GM21381 (cell line): ENCODE measurements around the gene LPCAT2.

Experiments used
- ATAC-seq: cut with Tn5 transposase; IDR thresholded peaks from one replicate; pipeline ENCODE4 v1.9.1; 2021; ENCODE audit warnings: mild to moderate bottlenecking, moderate library complexity; ENCODE audit not compliant: unreplicated experiment

LPCAT2 gene

DNA sequence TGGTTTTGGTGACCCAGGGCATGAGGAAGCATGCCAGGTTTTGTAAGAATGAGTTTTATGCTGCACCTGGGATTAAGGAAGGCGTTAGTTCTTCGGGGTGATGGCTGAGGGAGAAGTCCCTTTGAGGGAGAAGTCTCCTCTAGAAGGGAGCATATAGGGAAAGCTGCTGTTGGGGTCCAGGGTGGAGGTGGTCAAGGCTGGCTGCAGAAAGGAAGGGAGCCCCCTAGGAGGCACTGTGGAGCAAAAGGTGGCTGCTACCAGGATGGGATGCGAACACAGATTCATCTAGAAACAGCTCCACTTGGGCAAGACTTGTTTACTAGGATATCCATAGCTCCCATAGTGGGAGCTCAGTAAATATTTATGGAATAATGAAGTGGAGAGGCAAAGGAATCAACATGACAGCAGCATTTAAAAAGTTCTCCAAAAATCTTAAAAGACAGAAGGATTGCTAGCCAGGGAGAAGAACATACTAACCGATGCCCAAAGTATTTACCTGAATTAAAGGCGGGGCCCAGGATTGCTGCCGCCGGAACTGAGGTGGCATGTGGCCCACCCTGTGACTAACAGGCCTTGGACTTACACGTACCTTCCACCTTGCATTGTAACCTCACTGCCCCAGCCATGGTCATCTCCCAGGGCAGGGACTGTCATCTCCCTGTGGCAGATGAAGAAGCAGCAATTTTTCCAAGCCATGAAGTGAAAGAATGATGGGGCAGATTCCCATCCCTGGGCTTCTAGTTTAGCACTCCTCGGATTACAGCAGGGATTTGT, 7.1 kb upstream of the LPCAT2 start:
- no peak for ATAC-seq

DNA sequence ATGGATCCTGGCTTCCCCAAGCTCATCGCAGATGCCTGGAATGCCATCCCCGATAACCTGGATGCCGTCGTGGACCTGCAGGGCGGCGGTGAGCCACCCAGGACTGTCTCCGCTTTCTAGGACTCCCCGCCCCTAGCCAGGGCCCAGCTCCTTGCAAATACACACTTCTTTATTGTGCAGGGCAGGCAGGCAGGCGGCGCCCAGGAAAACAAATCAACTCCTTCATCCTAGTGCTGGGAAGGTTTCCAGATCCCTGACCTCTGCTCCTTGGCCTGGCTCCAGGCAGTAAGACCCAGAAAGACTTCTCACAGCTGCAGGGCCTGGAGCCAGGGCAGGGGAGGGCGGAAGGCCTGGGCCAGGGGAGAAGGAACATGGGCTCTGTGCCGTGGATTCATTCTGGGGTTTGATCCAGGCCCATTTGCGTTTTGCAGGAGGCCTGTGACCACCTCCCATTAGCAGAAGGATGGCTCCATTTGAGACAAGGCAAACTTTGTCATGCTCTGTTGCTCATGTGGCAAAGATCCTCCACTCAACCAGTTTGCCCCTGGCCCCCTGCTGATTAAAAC, 6.0 kb upstream of the LPCAT2 start:
- ATAC-seq, result no peak

DNA sequence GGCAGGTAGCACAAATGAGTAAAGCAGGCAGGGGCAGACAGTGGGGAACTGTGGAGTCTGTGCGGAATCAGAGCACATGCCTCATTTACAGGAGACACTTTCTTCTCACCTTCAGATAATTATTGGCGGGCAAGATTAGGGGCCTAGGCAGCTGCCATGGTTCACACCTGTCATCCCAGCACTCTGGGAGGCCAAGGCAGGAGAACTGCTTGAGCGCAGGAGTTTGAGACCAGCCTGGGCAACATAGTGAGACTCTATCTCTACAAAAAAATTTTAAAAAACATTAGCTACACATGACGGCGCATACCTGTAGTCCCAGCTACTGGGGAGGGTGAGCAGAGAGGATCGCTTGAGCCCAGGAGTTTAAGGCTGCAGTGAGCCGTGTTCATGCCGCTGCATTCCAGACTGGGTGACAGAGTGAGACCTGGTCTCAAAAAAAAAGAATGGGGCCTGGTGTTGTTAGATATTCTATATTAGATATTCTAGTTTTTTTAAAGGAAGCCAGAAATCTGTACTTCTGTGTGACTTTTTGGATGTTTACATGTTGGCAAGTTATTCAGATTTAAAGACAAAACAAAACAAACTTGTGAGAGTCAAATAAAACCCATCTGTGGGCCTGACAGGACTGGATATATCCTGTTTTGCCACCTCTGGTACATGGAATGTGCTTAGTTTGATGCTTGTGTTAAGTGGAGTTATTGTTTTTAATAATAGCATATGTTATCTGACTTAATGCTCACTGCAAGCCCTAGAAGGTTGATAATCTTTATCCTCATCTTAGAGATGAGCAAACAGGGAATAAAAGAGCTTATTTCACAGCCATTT, 4.9 kb upstream of the LPCAT2 start:
- ATAC-seq, result no peak

- ATAC-seq, result no peak
These were observed 3.4 kb upstream of the LPCAT2 start for GRCh38 chr16:55505333-55506015.

- ATAC-seq, result no peak
These were observed 2.8 kb upstream of the LPCAT2 start for GRCh38 chr16:55506083-55506482.

- no peak for ATAC-seq
These were observed 2.2 kb upstream of the LPCAT2 start for GRCh38 chr16:55506708-55507107.

DNA sequence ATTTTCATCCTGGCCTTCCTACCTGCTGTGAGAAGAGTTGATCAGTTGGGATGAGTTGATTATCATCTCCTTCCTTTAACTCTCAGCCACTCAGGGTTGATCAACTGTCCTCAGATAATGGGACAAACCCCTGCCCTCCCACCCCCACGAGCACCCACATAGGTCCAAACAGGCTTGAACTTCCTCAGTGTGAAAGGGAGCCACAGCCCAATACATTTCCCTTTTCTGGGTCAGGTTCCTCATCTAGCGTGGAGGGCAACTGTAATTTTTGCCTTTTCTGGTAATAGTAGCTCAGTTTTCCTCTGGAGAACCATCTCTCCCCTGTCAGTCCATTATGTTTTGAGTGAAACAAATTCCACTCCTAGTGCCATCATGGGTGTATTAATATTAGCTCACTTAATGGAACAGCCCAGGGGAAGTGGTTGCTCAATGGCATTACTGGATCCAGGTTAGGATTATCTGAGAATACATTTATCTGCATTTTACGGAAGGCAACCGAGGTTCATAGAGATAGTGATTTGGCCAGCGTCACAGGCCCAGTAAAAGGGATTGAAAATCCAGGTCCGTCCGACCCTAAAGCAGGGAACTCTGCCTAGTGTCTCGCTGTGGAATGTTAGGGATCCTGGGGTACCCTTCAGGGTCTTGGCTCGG, 476 bp upstream of the LPCAT2 start:
- ATAC-seq, result no peak

DNA sequence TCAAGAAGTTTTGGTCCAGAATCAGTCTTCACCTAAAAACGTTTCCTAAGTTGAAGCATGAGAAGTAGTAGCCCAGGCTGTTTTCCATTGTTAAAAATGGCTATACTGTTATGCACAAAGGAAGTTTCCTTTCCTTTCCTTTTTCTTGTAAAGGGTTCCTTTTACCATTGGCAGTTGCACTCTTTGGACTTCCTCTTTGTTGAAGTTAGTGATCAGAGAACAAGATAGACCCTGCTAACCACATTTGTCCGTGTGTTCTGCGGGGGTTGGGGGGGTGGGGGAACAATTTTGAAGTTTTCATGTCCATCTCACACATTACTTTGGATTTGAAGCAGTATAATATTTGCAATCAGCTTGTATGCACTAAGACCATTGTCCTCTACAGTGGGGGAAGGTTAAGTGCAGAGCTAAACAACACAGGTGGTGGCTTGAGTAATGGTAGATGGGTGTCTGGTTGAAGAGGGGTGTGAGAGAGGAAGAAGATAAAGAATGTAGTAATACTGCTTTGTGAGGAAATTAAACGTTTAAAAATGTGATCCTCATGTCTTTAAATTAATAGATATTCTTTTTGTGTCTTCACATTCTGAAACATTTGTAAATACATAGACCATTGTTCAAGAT, 1.4 kb downstream of the LPCAT2 start:
- ATAC-seq, result no peak

GRCh38 chr16:55512941-55513340, 4.1 kb downstream of the LPCAT2 start:
- no peak for ATAC-seq

DNA sequence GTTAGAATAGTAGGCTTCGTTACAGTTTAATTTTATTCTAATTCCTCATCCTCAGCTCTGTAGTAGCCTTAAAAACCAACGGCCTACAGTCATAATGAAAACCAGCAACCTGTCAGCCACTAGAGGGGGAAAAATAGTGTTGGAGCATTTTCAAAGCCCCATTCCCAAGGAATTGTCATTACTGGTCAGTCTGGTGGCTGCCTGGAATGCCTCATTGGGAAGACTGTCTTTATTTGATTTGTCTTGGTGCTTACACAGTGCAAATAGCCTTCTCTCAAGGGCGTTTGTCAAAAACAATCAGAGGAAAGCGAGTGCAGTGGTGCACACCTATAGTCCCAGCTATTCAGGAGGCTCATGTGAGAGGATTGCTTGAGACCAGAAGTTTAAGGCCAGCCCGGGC, 4.7 kb downstream of the LPCAT2 start:
- ATAC-seq, result no peak

GRCh38 chr16:55515111-55515510, 6.2 kb downstream of the LPCAT2 start:
- ATAC-seq, result no peak

DNA sequence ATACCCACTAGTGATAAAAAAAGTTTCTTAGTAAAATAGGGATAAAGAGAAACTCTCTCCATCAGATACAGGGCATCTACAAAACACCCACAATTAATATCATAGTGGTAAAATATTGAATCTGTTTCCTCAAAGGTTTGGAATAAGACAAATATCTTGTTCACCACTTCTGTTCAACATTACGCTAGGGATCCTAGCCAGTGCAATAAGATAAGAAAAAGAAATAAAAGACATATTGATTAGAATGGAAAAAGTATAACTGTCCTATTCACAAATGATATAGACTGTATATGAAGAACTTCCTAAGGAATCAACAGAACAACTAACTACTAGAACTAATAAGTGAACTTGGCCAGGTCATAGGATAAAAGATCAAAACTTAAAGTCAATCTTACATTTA, 12.9 kb downstream of the LPCAT2 start:
- no peak for ATAC-seq

DNA sequence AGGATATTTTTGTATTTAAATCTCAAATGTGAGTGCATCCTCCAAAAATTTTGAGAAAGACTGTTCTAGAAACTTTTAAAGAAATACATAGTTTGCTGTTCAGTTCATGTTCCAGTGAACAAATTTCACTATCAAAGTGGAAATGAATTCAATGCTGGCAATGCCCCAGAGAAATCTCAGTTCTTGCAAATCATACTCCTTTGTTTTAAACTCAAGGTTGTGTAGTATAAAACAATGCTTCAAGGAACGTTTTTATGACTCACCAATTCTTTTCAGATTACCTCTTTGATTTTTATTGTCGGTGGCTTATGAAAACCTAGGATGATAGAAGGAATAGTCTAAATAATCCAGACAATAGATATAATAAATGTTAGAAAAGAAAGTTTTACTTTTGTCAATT, 17.6 kb downstream of the LPCAT2 start:
- no peak for ATAC-seq

DNA sequence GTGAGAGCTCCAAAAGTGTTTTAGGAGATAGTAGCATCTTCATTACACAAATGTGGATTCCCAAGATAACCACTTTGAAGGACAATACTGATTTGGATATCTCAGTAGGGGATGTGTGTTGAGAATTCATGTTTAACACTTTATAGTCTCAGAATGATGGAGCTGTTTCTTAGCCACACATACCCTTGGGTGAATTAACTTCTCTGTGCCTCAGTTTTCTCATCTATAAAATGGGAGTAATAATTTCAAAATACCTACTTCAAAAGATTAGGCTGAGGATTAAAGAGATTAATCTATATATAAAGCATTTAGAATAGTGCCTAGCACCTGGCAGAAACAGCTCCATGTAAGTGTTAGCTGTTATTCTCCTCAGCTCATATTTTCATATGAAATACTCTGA, 19.0 kb downstream of the LPCAT2 start:
- ATAC-seq, result no peak

- no peak for ATAC-seq
These were observed 20.1 kb downstream of the LPCAT2 start for GRCh38 chr16:55529018-55529417.

GRCh38 chr16:55530316-55530856, 21.5 kb downstream of the LPCAT2 start:
- no peak for ATAC-seq

DNA sequence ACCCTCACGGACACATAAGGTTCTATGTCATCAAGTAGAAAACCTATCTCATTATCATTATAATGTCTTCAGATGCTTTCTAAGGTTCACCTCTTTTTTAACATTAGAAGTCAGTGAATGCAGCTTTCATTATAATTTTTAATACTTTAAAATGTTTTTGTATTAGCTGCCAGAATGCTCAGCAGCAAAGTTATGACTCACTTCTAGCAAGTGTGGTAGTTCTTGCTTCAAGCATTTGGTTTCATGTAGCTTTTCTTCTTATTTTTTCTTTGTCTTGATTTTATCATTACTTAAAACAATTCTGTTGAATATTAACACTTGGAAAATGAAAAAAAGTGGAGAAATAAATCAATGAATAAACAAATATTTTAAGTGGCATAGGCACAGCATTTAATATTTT, 23.4 kb downstream of the LPCAT2 start:
- no peak for ATAC-seq

GRCh38 chr16:55534756-55535155, 25.9 kb downstream of the LPCAT2 start:
- ATAC-seq, result no peak

DNA sequence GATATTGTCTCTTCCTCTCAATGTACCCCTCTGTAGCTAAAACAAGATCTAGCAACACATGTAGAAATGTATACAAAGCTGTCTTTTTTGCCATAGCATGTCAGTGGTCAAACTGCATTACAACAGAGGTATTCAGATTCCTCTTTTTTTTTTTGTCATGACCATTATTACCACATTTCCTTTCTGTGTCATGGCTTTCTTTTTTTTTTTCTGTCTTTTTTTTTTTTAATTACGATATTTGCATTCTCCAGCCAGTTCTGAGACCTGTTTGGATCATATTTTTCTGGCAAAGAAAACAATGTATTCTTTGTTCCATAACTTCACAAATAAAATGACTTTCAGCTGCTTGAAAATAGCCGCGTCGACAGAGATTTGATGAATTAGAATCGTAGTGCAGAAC, 30.2 kb downstream of the LPCAT2 start:
- ATAC-seq, result no peak

DNA sequence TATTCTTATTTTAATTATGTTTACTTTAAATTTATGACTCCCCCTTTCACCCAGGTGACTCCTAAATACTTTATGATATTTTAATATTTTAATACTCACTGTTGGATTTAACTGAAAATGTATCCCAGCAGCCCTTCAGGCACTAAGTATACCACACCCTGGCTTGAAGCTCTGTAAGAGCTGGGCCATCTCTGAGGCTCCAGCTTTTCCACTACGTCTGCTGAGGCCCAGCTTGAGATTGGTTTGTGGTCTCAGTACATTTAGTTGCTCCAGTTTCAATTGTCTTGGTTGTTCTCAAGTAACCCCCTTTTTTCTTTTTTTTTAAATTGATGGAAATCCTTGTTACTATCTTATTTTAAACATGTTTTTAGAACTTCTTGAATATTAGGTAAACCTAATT, 30.6 kb downstream of the LPCAT2 start:
- ATAC-seq, result no peak
